Measurements from ENCODE around the gene MCTP2. TPM values are rescaled to one million over a fixed set of nuclear protein-coding genes. Genes with fewer than 3 reads are reported as not detected.

The MCTP2 gene
- total RNA-seq, 1 experiment from 2014 or later = 1.3 TPM

DNA sequence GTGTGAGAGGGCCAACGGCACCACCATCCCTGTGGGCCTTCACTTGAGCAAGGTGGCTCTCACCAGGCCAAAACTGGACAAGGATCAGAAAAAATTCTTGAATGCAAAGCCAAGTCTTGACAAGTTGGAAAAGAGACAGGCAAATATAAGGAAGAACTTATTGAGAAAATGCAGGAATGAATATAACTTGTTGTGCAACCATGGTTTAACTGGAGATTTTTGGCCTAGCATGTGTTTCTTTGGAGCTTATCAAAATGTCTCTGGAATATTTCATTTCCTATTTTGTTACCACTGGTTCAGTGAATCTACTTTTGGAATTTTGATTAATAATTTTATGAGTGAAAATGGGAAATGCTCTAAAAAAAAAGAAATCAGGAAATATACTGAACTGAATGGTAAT, 42.5 kb downstream of the MCTP2 start:
- H3K4me3 Mint-ChIP-seq = no peak overlapping the region
- H2BK20ac ChIP-seq (ENCODE audit: low read depth, low read length, poor library complexity, severe bottlenecking) = no peak overlapping the region
- H2AFZ ChIP-seq (ENCODE audit: low read length) = no peak overlapping the region
- H3K27me3 ChIP-seq (ENCODE audit: insufficient read depth, low read length) = no peaks in the 10 kb centered on the region
- H2BK5ac ChIP-seq (ENCODE audit: insufficient read length, low read length) = no peak overlapping the region
- H2BK15ac ChIP-seq (ENCODE audit: low read depth, low read length) = no peak overlapping the region
- no peak overlapping the region for H3K14ac ChIP-seq (ENCODE audit: insufficient read depth, low read length)
- no peak overlapping the region for H4K5ac ChIP-seq (ENCODE audit: insufficient read length, low read depth, low read length)
- no peaks in the 10 kb centered on the region for H3K23me2 ChIP-seq (ENCODE audit: insufficient read length, low read depth, low read length, poor library complexity, severe bottlenecking)
- no peak overlapping the region for H3K4me2 ChIP-seq (ENCODE audit: insufficient read depth, insufficient read length, low read length)
- no peaks in the 10 kb centered on the region for H3K9me3 Mint-ChIP-seq
- no peaks in the 10 kb centered on the region for H3K79me1 ChIP-seq (ENCODE audit: insufficient read depth, low read depth, low read length, poor library complexity, severe bottlenecking)
- no peak overlapping the region for H2BK12ac ChIP-seq (ENCODE audit: insufficient read length, low read depth, low read length)
- H3K9ac ChIP-seq (ENCODE audit: extremely low read depth, insufficient read length, low read length) = no peak overlapping the region
- no peak overlapping the region for H3K4ac ChIP-seq (ENCODE audit: low read depth, low read length)
- H3K18ac ChIP-seq (ENCODE audit: insufficient read length, low read depth, low read length) = no peak overlapping the region
- no peaks in the 10 kb centered on the region for H4K20me1 ChIP-seq (ENCODE audit: control insufficient read depth, insufficient read depth, insufficient read length)
- H3K36me3 Mint-ChIP-seq (ENCODE audit: insufficient read depth in 1 of 3, low read depth in 3 of 3) = no peaks in the 10 kb centered on the region
- H3K79me2 ChIP-seq (ENCODE audit: insufficient read depth, low read length) = no peaks in the 10 kb centered on the region
- no peaks in the 10 kb centered on the region for H3K4me1 ChIP-seq (ENCODE audit: insufficient read depth, low read length)
- no peak overlapping the region for H3K27ac Mint-ChIP-seq
- TF ChIP-seq, protein P1, sequence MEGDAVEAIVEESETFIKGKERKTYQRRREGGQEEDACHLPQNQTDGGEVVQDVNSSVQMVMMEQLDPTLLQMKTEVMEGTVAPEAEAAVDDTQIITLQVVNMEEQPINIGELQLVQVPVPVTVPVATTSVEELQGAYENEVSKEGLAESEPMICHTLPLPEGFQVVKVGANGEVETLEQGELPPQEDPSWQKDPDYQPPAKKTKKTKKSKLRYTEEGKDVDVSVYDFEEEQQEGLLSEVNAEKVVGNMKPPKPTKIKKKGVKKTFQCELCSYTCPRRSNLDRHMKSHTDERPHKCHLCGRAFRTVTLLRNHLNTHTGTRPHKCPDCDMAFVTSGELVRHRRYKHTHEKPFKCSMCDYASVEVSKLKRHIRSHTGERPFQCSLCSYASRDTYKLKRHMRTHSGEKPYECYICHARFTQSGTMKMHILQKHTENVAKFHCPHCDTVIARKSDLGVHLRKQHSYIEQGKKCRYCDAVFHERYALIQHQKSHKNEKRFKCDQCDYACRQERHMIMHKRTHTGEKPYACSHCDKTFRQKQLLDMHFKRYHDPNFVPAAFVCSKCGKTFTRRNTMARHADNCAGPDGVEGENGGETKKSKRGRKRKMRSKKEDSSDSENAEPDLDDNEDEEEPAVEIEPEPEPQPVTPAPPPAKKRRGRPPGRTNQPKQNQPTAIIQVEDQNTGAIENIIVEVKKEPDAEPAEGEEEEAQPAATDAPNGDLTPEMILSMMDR (conservative IDR thresholded peaks at IDR 0.05) = no peak
- no peaks in the 10 kb centered on the region for H3K27me3 Mint-ChIP-seq (ENCODE audit: low read depth)
- no peak overlapping the region for H4K91ac ChIP-seq (ENCODE audit: insufficient read length, low read depth, low read length)
- H3K23ac ChIP-seq (ENCODE audit: insufficient read length, low read depth, low read length) = no peak overlapping the region
- no peak overlapping the region for H2BK120ac ChIP-seq (ENCODE audit: low read depth, low read length, poor library complexity, severe bottlenecking)
- no CpG with 5 or more reads among the region's 1 CpG for WGBS (ENCODE audit: extremely low coverage, insufficient read length, low lambda C conversion rate)
- H3K4me1 Mint-ChIP-seq = no peaks in the 10 kb centered on the region
- no peak overlapping the region for H4K8ac ChIP-seq (replicated peaks; ENCODE audit: insufficient read length, low read depth, low read length)
- no peak overlapping the region for H2AK5ac ChIP-seq (ENCODE audit: insufficient read length, low read length)
- H3K56ac ChIP-seq (ENCODE audit: insufficient read length, low read depth, low read length) = no peak overlapping the region
- H3T11ph ChIP-seq (ENCODE audit: low read length) = no peak overlapping the region
- no peak overlapping the region for H3K27ac ChIP-seq (ENCODE audit: insufficient read length, low read depth, low read length)
- no peaks in the 10 kb centered on the region for H3K9me3 ChIP-seq (ENCODE audit: control insufficient read depth, low read depth, low read length)
- DNase-seq = no peak

Data from H9 (cell line).